Bronchial epithelial cell (primary cell): Measurements from ENCODE around the gene MON1A. TPM values are rescaled to one million over a fixed set of nuclear protein-coding genes. Genes with fewer than 3 reads are reported as not detected.

ENCODE experiments used
- DNase-seq: peaks from one replicate; pipeline ENCODE4 v3.0.0-alpha.2; 2010; ENCODE audit warnings: low read depth
- FAIRE-seq: peaks from 2 replicates; lab custom pipeline; 2011; peaks lifted over from hg19 to GRCh38; lab: Jason Lieb, UNC
- H3K27me3 ChIP-seq: 2 replicates; pipeline ENCODE4 v1.5.1; 2011; ENCODE audit warnings: low read length; ENCODE audit not compliant: control insufficient read depth, insufficient read depth
- H3K36me3 ChIP-seq: 2 replicates; pipeline ENCODE4 v1.5.1; 2011; ENCODE audit warnings: low read length; ENCODE audit not compliant: control insufficient read depth, insufficient read depth
- H3K4me3 ChIP-seq: 2 replicates; pipeline ENCODE4 v1.5.1; 2011; ENCODE audit warnings: mild to moderate bottlenecking, low read depth, low read length, control low read depth
- total RNA-seq: library from RNA; depleted of rRNA; stranded (reverse); fragments of >200 nt; gene quantifications from 2 replicates; pipeline ENCODE4 v1.2.1, GENCODE V29; 2014
- TF ChIP-seq, protein P1 (sequence below): IDR thresholded peaks from 2 replicates; pipeline ENCODE4 v1.5.1; 2011; ENCODE audit warnings: mild to moderate bottlenecking, moderate library complexity, low read length, control low read depth, inconsistent platforms; ENCODE audit not compliant: insufficient read depth, severe bottlenecking

MON1A gene, protein sequence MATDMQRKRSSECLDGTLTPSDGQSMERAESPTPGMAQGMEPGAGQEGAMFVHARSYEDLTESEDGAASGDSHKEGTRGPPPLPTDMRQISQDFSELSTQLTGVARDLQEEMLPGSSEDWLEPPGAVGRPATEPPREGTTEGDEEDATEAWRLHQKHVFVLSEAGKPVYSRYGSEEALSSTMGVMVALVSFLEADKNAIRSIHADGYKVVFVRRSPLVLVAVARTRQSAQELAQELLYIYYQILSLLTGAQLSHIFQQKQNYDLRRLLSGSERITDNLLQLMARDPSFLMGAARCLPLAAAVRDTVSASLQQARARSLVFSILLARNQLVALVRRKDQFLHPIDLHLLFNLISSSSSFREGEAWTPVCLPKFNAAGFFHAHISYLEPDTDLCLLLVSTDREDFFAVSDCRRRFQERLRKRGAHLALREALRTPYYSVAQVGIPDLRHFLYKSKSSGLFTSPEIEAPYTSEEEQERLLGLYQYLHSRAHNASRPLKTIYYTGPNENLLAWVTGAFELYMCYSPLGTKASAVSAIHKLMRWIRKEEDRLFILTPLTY
- 9.1 and 15.8 TPM in 2 replicates for total RNA-seq

DNA sequence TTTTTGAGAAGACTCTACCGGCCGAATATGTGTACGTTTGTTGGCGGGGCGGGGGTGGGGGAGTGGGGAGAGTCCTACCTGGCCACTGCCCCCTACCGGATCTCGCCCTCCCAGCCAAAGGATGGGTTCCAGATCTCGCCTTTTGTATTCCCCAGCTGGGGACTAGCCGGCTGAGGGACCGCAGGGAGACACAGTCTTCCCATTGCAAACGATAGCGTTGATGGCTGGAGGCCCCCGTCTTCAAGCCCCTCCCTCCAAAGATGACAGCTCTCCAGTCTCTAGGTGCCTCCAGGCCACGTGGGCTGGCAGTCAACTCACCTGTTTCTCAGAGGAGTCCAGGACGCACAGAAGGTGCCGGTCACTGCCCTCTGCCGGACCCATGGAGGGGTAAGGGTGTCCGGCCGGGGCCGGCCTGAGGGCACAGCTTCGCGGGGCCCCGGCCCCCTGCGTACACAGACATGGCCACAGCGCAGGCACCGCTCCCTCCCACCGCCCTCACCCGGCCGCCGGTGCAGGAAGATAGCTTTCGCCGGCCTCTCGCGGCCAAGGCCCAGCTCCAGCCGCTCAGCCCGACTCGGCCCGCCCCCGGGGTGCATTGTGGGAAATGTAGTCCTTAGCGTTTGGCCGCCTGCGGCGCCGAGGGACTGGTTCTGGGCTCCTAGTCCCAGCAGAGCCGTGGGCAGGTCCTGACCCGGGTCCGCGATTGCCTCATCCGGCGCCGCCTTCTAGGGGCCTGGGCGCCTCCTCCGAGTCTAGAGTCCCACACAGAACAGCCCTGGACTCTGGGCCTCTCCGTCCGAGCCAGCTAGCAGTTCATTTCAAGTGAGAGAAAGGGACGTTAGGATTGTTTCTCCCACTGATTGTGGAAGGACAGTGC, at the start of gene MON1A:
Gene MON1A, minus strand, starts transcription at position 521 of the 877 bp plus-strand sequence. CDS start 16,465 bp downstream, outside the sequence.
- H3K4me3 ChIP-seq, result peak within 1 kb of the TSS; percentile 61
- DNase-seq, result peak; percentile 84
- TF ChIP-seq, protein P1, sequence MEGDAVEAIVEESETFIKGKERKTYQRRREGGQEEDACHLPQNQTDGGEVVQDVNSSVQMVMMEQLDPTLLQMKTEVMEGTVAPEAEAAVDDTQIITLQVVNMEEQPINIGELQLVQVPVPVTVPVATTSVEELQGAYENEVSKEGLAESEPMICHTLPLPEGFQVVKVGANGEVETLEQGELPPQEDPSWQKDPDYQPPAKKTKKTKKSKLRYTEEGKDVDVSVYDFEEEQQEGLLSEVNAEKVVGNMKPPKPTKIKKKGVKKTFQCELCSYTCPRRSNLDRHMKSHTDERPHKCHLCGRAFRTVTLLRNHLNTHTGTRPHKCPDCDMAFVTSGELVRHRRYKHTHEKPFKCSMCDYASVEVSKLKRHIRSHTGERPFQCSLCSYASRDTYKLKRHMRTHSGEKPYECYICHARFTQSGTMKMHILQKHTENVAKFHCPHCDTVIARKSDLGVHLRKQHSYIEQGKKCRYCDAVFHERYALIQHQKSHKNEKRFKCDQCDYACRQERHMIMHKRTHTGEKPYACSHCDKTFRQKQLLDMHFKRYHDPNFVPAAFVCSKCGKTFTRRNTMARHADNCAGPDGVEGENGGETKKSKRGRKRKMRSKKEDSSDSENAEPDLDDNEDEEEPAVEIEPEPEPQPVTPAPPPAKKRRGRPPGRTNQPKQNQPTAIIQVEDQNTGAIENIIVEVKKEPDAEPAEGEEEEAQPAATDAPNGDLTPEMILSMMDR, result peak; percentile 47
- no peaks in the 10 kb centered on the region for H3K36me3 ChIP-seq
- FAIRE-seq, result no peak
- H3K27me3 ChIP-seq, result no peaks in the 10 kb centered on the region

DNA sequence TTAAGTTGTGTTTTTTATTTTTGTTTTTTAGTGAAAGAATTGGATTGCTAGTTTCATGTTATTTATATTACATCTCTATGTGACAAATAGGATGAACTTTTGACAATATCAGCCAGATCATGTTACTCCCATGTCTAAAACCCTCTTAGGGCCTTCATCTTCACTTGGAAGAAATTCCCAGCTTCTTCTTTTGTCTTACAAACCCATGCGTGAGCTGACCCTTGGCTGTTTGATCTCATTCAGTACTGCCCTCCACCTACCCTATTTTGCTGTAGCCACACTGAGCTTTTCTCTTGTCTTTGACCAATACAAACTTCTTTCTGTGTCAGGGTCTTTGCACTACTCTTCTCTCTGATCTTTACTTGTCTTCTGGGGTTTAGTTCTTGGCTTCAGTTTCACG, 47.3 kb upstream of the MON1A start:
- peaks cover 4% of the 10 kb centered on the region for H3K36me3 ChIP-seq
- no peak for FAIRE-seq

DNA sequence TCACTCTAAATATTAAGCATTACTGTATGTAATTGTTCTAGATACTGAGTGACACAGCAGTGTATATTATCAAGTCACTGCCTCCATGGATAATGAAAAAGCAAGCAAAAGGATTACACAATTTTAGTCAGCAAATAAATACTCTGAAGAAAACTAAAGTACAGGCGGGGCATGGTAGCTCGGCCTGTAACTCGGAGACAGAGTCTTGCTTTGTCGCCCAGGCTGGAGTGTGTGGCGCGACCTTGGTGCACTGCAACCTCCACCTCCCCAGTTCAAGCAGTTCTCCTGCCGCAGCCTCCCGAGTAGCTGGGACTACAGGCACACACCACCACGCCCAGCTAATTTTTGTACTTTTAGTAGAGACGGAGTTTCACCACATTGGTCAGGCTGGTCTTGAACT, 43.0 kb upstream of the MON1A start:
- TF ChIP-seq, protein P1, result no peak
- Histone ChIP-seq H3K4me3 (no peak overlapping the region), H3K36me3 (peaks cover 3% of the 10 kb centered on the region), H3K27me3 (no peaks in the 10 kb centered on the region)
- FAIRE-seq (no peak), DNase-seq (no peak)

More for the DNA sequence above, 47.3 kb upstream of the MON1A start:
- TF ChIP-seq, protein P1, result no peak
- no peak for DNase-seq
- H3K4me3 ChIP-seq, result no peak overlapping the region
- no peaks in the 10 kb centered on the region for H3K27me3 ChIP-seq

DNA sequence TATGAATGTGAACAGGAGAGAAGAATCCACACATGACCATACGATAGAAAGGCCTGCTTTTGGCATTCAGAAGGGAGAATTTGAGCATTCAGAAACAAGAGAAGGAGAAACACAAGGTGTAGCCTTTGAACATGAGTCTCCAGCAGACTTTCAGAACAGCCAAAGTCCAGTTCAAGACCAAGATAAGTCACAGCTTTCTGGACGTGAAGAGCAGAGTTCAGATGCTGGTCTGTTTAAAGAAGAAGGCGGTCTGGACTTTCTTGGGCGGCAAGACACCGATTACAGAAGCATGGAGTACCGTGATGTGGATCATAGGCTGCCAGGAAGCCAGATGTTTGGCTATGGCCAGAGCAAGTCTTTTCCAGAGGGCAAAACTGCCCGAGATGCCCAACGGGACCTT, 38.7 kb upstream of the MON1A start:
- Histone ChIP-seq H3K27me3 (no peaks in the 10 kb centered on the region), H3K4me3 (no peak overlapping the region), H3K36me3 (peaks cover 1% of the 10 kb centered on the region)
- FAIRE-seq (no peak), DNase-seq (no peak)
- TF ChIP-seq, protein P1, result no peak

DNA sequence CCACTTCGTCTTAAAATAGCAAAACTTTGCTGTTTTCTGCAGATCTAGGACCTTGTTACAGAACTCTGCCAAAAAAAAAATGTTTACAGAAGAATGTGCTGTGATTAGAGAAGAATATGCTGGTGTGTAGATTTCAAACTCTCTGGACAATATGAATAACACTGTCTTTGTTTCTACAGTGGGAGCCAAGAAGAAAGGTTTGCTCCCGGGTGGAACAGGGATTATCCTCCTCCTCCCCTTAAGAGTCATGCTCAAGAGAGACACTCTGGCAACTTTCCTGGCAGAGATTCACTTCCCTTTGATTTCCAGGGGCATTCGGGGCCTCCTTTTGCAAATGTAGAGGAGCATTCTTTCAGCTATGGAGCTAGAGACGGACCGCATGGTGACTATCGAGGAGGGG, 37.7 kb upstream of the MON1A start:
- FAIRE-seq (no peak), DNase-seq (no peak)
- Histone ChIP-seq H3K27me3 (no peaks in the 10 kb centered on the region), H3K36me3 (peaks cover 1% of the 10 kb centered on the region), H3K4me3 (no peak overlapping the region)
- TF ChIP-seq, protein P1, result no peak
